Upper lobe of left lung (tissue), 6 donors: ENCODE measurements around the gene CDC42BPG. TPM values are rescaled to one million over a fixed set of nuclear protein-coding genes. Genes with fewer than 3 reads are reported as not detected.

Experiments used
- ATAC-seq, 2 donors: fragments of 200-7000 bp; cut with Tn5 transposase; one replicate each; pipeline ENCODE4 v1.9.1; 2022; ENCODE audit warnings: mild to moderate bottlenecking in 2 of 2, moderate library complexity in 2 of 2; ENCODE audit not compliant: low FRiP score in 2 of 2
- DNase-seq, 2 donors: peaks; one replicate each; pipeline ENCODE4 v3.0.0-alpha.2; 2019 to 2020
- H3K27ac ChIP-seq, 4 donors: fragments of 200-600 bp; sonication (generic); one replicate each; pipeline ENCODE4 v1.5.1; 2016 to 2019
- H3K27me3 ChIP-seq, 4 donors: fragments of 200-600 bp; sonication (generic); one replicate each; pipeline ENCODE4 v1.5.1; 2017 to 2019
- H3K36me3 ChIP-seq, 4 donors: fragments of 200-600 bp; sonication (generic); one replicate each; pipeline ENCODE4 v1.5.1; 2016 to 2019
- H3K4me1 ChIP-seq, 4 donors: fragments of 200-600 bp; sonication (generic); one replicate each; pipeline ENCODE4 v1.5.1; 2018 to 2019
- H3K4me3 ChIP-seq, 4 donors: fragments of 200-600 bp; sonication (generic); one replicate each; pipeline ENCODE4 v1.5.1; 2017 to 2019; ENCODE audit warnings: mild to moderate bottlenecking in 2 of 4, moderate library complexity in 1 of 4
- H3K9me3 ChIP-seq, 4 donors: fragments of 200-600 bp; sonication (generic); one replicate each; pipeline ENCODE4 v1.5.1; 2018 to 2019
- CTCF ChIP-seq, 6 experiments: fragments of 450-650 bp in 4 of 6; fragments of 200-600 bp in 2 of 6; sonication (generic) in 2 of 6; IDR thresholded peaks; one replicate each; pipeline ENCODE4 v1.5.1; 2016 to 2019; ENCODE audit warnings: antibody characterized with exemption in 6 of 6
- EP300 ChIP-seq, 4 donors: sonication (generic); formaldehyde crosslinking; IDR thresholded peaks; one replicate each; pipeline ENCODE4 v1.5.1; 2017; ENCODE audit warnings: antibody characterized with exemption in 4 of 4, control low read depth in 2 of 4
- POLR2A ChIP-seq, 4 donors: fragments of 450-650 bp; IDR thresholded peaks; one replicate each; pipeline ENCODE4 v1.5.1; 2016 to 2017; ENCODE audit warnings: antibody characterized with exemption in 4 of 4, mild to moderate bottlenecking in 2 of 4
- POLR2AphosphoS5 ChIP-seq, 2 donors: sonication (generic); formaldehyde crosslinking; IDR thresholded peaks; one replicate each; pipeline ENCODE4 v1.5.1; 2017; ENCODE audit warnings: antibody characterized with exemption in 2 of 2
- WGBS, 2 donors: methylation state at CpG; one replicate each; pipeline ENCODE4 v1.1.5; 2017 to 2018; 5-methylcytosine and 5-hydroxymethylcytosine counted together
- total RNA-seq, 6 donors: library from RNA; depleted of rRNA in 4 of 6; stranded (reverse); fragments of >200 nt in 4 of 6; gene quantifications; one replicate each; pipeline versions ENCODE4 v1.1.0 to v1.2.1, GENCODE V29; 2016 to 2021
- donor health status: DM: no; HTN: no; CAD: no; lungs with moderate emphysema.
- donor health status: DM: no; HTN: yes; CAD: no; lungs with severe emphysema.

The CDC42BPG gene
- total RNA-seq, 6 donors from 2014 or later: 21.6 to 62.4 (median 26.0) TPM

- Histone ChIP-seq H3K9me3 (no peaks in the 10 kb centered on the region), H3K27ac (peak overlapping the region; percentile 99 to 100 (median 100)), H3K27me3 (no peaks in the 10 kb centered on the region), H3K4me3 (peak overlapping the region; percentile 91 to 99 (median 96)), H3K36me3 (peaks cover 33 to 41% (median 34%) of the 10 kb centered on the region in 4 donors), H3K4me1 (peaks cover 34 to 50% (median 37%) of the 10 kb centered on the region in 4 donors)
- ATAC-seq: peak in 1 of 2 donors; percentile 6
- no peak for DNase-seq
- 1% methylated on average over 14 of the region's 28 CpGs; no CpG with 5 or more reads in 1 of the 2 donors for WGBS, 2 donors
- TF ChIP-seq EP300 (IDR thresholded peaks at IDR 0.05) (no peak), POLR2AphosphoS5 (IDR thresholded peaks at IDR 0.05) (no peak), CTCF (IDR thresholded peaks at IDR 0.05) (no peak), POLR2A (IDR thresholded peaks at IDR 0.05) (no peak)
Observed at GRCh38 chr11:64778223-64778472, 66.3 kb downstream of the CDC42BPG start.

- peak; percentile 86 to 96 for DNase-seq
- WGBS, 2 donors: 0 to 2% methylated on average over 3 to 10 of the region's 98 CpGs
- Histone ChIP-seq H3K27me3 (no peaks in the 10 kb centered on the region), H3K36me3 (peaks cover 38 to 46% (median 39%) of the 10 kb centered on the region in 4 donors), H3K4me3 (peak overlapping the region; percentile 91 to 99 (median 96)), H3K4me1 (peaks cover 39 to 55% (median 42%) of the 10 kb centered on the region in 4 donors), H3K27ac (peak overlapping the region; percentile 99 to 100 (median 100)), H3K9me3 (no peaks in the 10 kb centered on the region)
- TF ChIP-seq CTCF (IDR thresholded peaks at IDR 0.05) (no peak), POLR2AphosphoS5 (IDR thresholded peaks at IDR 0.05) (peak; percentile 27 to 32)
- ATAC-seq: peak; percentile 19 to 43
Observed at GRCh38 chr11:64777449-64778222, 66.8 kb downstream of the CDC42BPG start.

- no peaks in the 10 kb centered on the region for H3K9me3 ChIP-seq
- peaks cover 44 to 54% (median 46%) of the 10 kb centered on the region in 4 donors for H3K36me3 ChIP-seq
- H3K4me3 ChIP-seq: peak overlapping the region; percentile 54 to 99 (median 95)
- peak overlapping the region; percentile 64 to 100 (median 100) for H3K27ac ChIP-seq
- TF ChIP-seq EP300 (IDR thresholded peaks at IDR 0.05) (no peak), POLR2AphosphoS5 (IDR thresholded peaks at IDR 0.05) (no peak), CTCF (IDR thresholded peaks at IDR 0.05) (no peak), POLR2A (IDR thresholded peaks at IDR 0.05) (no peak)
- ATAC-seq (no peak), DNase-seq (no peak)
- H3K27me3 ChIP-seq: no peaks in the 10 kb centered on the region
- WGBS, 2 donors: 19 to 32% methylated on average over 3 of the region's 3 CpGs
- H3K4me1 ChIP-seq: peaks cover 43 to 63% (median 47%) of the 10 kb centered on the region in 4 donors
Observed at GRCh38 chr11:64776875-64777274, 67.6 kb downstream of the CDC42BPG start.

- Histone ChIP-seq H3K27me3 (no peaks in the 10 kb centered on the region), H3K4me3 (peak overlapping the region in 3 of 4 donors; percentile 91 to 99 (median 99)), H3K9me3 (no peaks in the 10 kb centered on the region), H3K27ac (peak overlapping the region in 2 of 4 donors; percentile 100), H3K36me3 (peaks cover 46 to 58% (median 49%) of the 10 kb centered on the region in 4 donors), H3K4me1 (peaks cover 45 to 67% (median 51%) of the 10 kb centered on the region in 4 donors)
- 60 to 66% methylated on average over 6 of the region's 6 CpGs for WGBS, 2 donors
- DNase-seq (no peak), ATAC-seq (no peak)
- TF ChIP-seq POLR2A (IDR thresholded peaks at IDR 0.05) (no peak), CTCF (IDR thresholded peaks at IDR 0.05) (no peak), POLR2AphosphoS5 (IDR thresholded peaks at IDR 0.05) (no peak), EP300 (IDR thresholded peaks at IDR 0.05) (no peak)
Observed at GRCh38 chr11:64776425-64776824, 68.0 kb downstream of the CDC42BPG start.
